HG03469 (cell line): Measurements from ENCODE around the gene ARHGEF12.

ENCODE experiments used
- ATAC-seq: cut with Tn5 transposase; IDR thresholded peaks from one replicate; pipeline ENCODE4 v1.9.1; 2021; ENCODE audit warnings: mild to moderate bottlenecking, moderate library complexity, moderate number of reproducible peaks; ENCODE audit not compliant: unreplicated experiment

ARHGEF12 gene

GRCh38 chr11:120339394-120339890, 3.2 kb downstream of the ARHGEF12 start:
- no peak for ATAC-seq

DNA sequence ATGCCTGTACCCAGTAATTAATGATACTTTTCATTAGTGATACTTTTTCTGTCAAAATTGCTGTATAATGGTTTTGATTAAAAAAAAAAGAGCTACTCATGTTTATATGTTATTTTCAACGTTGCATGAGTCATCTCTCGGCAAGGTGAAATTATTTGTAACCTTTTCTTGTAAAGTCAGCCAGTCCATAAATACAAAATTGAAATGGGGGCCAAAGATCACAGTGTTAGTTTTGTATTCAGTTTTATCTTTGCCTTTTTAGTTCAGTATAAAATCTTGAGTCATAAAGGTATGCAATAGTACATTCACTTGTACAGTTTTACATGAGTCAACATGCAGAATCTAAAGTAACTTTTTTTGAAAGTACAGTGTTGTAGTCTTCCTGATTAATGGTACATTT, 4.3 kb downstream of the ARHGEF12 start:
- no peak for ATAC-seq

DNA sequence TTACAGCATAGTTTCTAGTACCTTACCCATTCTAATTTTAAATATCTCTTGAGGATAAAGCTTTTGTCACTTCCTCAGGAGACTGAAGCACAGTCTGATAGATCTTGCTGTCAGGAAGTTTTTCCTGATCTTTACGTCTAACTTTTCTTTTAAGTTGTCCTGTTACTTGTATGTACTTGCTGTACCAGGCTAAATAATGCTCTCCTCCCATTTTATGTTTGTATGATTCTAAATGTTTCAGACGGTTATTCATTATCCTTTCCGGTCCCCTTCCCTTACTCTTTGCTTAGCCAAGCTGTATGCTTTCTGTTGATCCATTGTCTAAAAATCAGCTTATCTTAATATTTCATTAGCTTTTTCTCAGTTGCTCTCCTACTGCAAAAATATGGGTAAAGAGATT, 6.0 kb downstream of the ARHGEF12 start:
- ATAC-seq: no peak

DNA sequence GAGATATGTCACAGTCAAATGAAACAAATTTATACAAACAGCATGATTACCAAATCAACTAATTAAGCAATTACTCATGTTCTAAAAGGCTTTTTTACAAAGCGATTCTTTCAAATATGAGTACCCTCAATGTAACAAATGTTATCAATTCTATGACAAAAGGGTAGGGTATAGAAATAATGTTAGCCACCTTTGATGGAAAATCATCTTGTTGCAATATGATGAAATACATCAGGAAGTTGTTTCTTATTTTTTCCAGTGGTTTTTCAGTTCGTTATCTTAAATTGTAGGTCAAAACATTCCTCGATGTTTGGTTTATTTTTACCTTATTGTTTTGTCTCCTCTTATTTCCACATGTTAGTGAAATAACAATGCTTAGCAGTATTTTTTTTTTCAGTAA, 6.5 kb downstream of the ARHGEF12 start:
- ATAC-seq: no peak

DNA sequence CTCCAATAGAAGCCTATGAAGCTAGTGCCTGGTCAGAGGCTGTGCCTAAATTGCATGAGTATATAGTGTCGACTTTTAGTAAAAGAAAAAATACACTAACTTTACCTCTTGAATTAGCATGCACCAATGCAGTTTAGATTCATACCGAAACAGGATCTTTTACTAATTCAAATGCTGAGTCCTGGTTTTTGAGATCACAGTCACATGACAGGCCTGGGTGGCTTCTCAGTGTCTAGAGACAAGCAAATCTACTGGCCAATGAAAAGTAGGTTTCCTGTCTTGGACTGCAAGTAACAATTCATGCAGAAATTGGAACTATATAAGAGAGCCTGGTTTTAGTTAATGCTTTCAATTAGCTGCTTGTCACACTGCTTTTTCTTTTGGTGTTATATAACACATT, 7.2 kb downstream of the ARHGEF12 start:
- ATAC-seq: no peak

DNA sequence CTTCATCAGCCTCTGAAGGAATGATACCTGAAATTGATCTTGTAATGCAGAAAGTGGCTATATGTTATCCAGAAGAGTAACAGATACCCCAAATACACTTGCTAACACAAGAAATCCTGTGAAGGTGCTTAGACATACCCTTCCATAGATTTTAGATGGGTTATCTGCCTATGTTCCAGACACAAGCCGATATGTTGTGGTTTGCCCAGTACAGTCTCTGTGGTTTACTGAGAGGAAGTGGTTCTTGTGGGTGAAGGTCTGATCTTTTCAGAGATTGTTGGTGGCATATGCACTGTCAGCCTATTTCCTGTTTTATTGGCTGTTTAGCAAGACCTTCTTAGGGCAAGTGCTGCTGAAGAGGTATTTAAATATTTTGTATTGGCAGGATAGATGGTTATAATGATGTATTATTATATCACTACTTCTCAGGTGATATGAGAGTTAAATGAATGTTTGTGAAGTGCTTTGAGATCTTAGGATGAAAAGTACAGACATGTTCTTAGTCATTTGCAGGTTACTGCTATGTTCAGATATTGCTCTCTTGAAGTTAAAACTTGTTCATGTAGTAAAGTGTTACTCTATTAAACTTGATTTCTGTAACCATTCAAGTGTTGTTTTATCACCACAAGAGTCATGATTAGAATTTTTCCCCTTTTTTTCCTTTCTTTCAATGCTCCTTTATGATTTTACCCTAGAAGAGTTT, 8.2 kb downstream of the ARHGEF12 start:
- peak; percentile 71 for ATAC-seq

DNA sequence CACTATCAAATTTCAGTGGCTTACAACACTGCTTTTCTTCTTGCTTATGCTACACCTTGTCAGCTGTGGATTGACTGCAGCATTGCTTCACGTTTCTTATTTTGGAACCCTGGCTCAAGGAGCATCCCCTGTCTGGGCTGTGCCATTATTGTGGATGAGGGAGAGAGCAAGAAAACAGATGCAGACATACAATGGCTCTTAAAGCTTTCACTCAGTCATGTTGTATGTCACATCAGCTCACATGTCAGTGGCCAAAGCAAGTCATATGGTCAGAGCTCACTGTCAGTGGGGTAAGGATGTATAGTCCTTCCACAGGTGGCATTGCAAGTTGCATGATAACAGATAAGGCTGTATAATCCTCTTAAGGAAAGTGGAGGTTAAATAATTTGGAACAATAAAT, 10.0 kb downstream of the ARHGEF12 start:
- ATAC-seq: no peak

DNA sequence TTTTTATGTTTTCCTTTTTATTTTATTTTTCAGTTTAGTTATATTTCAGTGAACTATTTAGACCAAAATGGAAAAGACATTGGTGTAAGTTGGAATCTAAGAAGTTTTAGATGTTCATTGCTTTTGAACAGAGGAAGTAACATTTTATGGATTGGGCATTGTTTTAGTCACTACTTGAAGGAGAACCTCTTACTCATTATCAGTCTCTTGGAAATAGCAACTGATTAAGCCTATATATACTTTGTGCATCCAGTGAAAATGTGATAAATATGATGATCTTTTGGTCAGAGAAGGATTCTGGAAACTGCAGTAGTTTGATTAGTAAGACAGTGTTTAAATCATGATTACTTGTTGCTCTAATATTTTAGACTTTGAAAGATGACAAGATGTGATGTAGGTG, 14.4 kb downstream of the ARHGEF12 start:
- no peak for ATAC-seq

GRCh38 chr11:120352405-120352804, 16.2 kb downstream of the ARHGEF12 start:
- ATAC-seq: no peak

- no peak for ATAC-seq
Observed at GRCh38 chr11:120354068-120354467, 17.9 kb downstream of the ARHGEF12 start.

- no peak for ATAC-seq
Observed at GRCh38 chr11:120354779-120355178, 18.6 kb downstream of the ARHGEF12 start.

- ATAC-seq: no peak
Observed at GRCh38 chr11:120357620-120358019, 21.4 kb downstream of the ARHGEF12 start.

- ATAC-seq: no peak
Observed at GRCh38 chr11:120358729-120359128, 22.5 kb downstream of the ARHGEF12 start.

GRCh38 chr11:120363436-120363835, 27.2 kb downstream of the ARHGEF12 start:
- no peak for ATAC-seq

DNA sequence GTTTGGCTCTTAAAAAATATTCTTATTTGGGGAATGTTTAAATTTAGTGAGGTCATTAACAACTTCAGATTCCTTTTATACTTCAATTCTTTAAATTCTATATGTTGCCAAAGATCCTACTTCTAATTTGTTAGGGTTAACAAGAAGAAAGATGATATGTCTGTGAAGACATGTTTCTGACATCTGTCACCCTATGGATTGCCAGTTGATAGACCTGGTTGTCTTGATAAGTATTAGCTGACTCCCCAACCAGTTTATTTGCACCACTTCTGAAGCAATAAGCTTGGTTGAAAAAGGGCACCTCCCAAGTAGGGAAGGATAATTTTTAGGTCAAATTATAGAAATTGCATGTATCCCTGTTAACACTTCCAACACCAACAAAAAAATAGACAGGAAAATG, 29.3 kb downstream of the ARHGEF12 start:
- ATAC-seq: no peak

GRCh38 chr11:120372296-120372695, 36.1 kb downstream of the ARHGEF12 start:
- ATAC-seq: no peak

GRCh38 chr11:120375076-120375475, 38.9 kb downstream of the ARHGEF12 start:
- no peak for ATAC-seq

GRCh38 chr11:120376547-120377182, 40.5 kb downstream of the ARHGEF12 start:
- no peak for ATAC-seq

- ATAC-seq: no peak
Observed at GRCh38 chr11:120378474-120378873, 42.3 kb downstream of the ARHGEF12 start.

GRCh38 chr11:120381401-120381800, 45.2 kb downstream of the ARHGEF12 start:
- no peak for ATAC-seq

DNA sequence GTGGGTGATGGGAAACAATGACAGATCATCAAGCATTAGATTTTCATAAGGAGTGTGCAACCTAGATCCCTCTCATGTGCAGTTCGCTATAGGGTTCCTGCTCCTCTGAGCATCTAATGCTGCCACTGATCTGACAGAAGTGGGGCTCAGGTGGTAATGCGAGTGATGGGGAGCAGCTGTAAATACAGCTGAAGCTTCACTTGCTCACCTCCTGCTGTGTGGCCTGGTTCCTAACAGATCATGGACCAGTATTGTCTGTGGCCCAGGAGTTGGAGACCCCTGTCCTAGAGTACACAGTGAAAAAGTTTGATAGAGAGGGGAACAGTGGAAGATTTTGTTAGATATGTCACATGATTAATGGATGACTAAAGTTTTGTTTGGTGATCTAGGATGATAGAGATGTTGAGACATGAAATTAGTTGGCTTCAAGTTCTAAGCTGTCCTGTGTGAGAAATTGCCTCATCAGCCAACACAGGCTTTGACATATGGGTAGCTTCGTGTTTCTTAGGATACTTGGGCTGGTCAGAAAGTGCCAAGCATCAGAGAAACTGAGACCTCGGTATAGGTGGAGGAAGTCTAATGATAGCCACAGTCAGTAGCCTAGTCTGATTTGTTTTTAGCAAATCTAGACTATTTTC, 47.4 kb downstream of the ARHGEF12 start:
- no peak for ATAC-seq

DNA sequence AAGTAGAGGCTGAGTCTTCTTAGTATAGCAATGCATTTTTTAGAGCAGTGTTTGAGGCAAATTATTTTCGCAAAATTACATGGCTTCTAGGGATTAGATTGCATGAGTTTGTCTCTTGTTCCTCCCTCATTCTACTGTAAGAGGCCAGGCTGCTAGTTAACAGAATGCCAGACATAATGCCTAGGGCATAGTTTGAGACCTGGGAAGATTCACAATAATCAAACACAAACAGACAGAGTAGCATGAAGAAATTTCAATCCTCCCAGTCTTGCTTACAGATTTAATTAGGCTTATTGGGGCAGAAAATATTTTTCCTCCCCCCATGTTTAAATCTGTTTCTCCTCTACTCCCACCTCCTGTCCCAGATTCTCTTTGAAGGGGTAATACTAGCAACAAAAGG, 48.3 kb downstream of the ARHGEF12 start:
- ATAC-seq: no peak
